ENCODE data around the gene DLGAP3.

GRCh38 chr1:34898330-34898761, 31.1 kb downstream of the DLGAP3 start:
- TF ChIP-seq POLR2A (IDR thresholded peaks at IDR 0.05), result no peak
- no peak for TF ChIP-seq CTCF (IDR thresholded peaks at IDR 0.05 in 4 of 5, conservative IDR thresholded peaks at IDR 0.05 in 1 of 5)
